ENCODE measurements around the gene PARN. TPM values are rescaled to one million over a fixed set of nuclear protein-coding genes. Genes with fewer than 3 reads are reported as not detected.

The PARN gene
- total and polyA plus RNA-seq, 9 of the 15 experiments (the other 6 are each of a cell fraction or from before 2014, with no cell fraction given) = 9.6 to 51.3 (median 40.4) TPM

- 90% methylated on average over 10 of the region's 10 CpGs for WGBS (ENCODE audit: insufficient coverage, low coverage, missing lambda C conversion rate)
- no peaks in the 10 kb centered on the region for H3K9me1 ChIP-seq (ENCODE audit: control insufficient read depth, insufficient read depth, low read length)
- H3K9me3 ChIP-seq (replicated peaks; ENCODE audit: control insufficient read depth, insufficient read depth, low read depth, low read length) = no peaks in the 10 kb centered on the region
- H3K4me3 ChIP-seq = no peak overlapping the region
- ATAC-seq (no peak), FAIRE-seq (no peak), DNase-seq (ENCODE audit: extremely low read depth in 1 of 4, low spot score in 3 of 4) (no peak)
- H3K4me1 ChIP-seq (replicated peaks in 1 of 2; ENCODE audit: control insufficient read depth in 2 of 2, insufficient read depth in 2 of 2, low read length in 2 of 2) = peaks cover 0 to 3% of the 10 kb centered on the region in 2 experiments; a peak in 2 of 5 replicates
- no peaks in the 10 kb centered on the region for H3K36me3 ChIP-seq (ENCODE audit: control insufficient read depth, insufficient read depth, low read length)
- no peak overlapping the region for H2AFZ ChIP-seq (ENCODE audit: low read depth, low read length)
- in situ Hi-C loops (cut with MboI) (no loop called here), intact Hi-C loops (cut with micrococcal nuclease) (no loop called here)
- POLR2A ChIA-PET = interaction anchor here (1.0 kb wide), 1 partner anchor 12 kb away, joined by 5 read pairs; no protein-coding TSS in a partner anchor
- BruUV-seq (replicated peaks) = no TSS peak
- no peak overlapping the region for H3K27ac ChIP-seq (ENCODE audit: extremely low read depth, low read depth, low read length)
- no peak overlapping the region for H3K9ac ChIP-seq (ENCODE audit: insufficient read depth in 1 of 2, low read depth in 2 of 2, low read length in 2 of 2)
- H3K4me2 ChIP-seq (ENCODE audit: insufficient read depth, low read length) = no peak overlapping the region
- TF ChIP-seq, protein P1, sequence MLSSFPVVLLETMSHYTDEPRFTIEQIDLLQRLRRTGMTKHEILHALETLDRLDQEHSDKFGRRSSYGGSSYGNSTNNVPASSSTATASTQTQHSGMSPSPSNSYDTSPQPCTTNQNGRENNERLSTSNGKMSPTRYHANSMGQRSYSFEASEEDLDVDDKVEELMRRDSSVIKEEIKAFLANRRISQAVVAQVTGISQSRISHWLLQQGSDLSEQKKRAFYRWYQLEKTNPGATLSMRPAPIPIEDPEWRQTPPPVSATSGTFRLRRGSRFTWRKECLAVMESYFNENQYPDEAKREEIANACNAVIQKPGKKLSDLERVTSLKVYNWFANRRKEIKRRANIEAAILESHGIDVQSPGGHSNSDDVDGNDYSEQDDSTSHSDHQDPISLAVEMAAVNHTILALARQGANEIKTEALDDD (IDR thresholded peaks at IDR 0.05) = no peak
- TF ChIP-seq SMARCE1 (IDR thresholded peaks at IDR 0.05) (no peak), ZNF316 (IDR thresholded peaks at IDR 0.05) (peak; percentile 53), TRIM28 (IDR thresholded peaks at IDR 0.05) (0 out of 2 replicates have a peak, but pooled peaks have one; percentile 50), MYC (IDR thresholded peaks at IDR 0.05; ENCODE audit: low read depth, low read length) (no peak), MYC (CRISPR knock-in tag; IDR thresholded peaks at IDR 0.05; ENCODE audit: borderline replicate concordance, low read depth) (no peak)
- no peaks in the 10 kb centered on the region for H4K20me1 ChIP-seq (replicated peaks; ENCODE audit: control insufficient read depth, insufficient read depth, low read length)
- H3K79me2 ChIP-seq (ENCODE audit: control insufficient read depth, insufficient read depth, low read length) = no peaks in the 10 kb centered on the region
- CTCF ChIA-PET (ENCODE audit: low intra/inter-chr PET ratio) = no interaction called here
- H3K27me3 ChIP-seq (ENCODE audit: control insufficient read depth in 2 of 2, insufficient read depth in 2 of 2, low read length in 2 of 2) = no peaks in the 10 kb centered on the region
Observed at GRCh38 chr16:14513389-14514107, 116.5 kb downstream of the PARN start.

Data from K562 (cell line).